Measurements from ENCODE around the gene EMC6.

GRCh38 chr17:3690094-3690715, 21.6 kb downstream of the EMC6 start:
- TF ChIP-seq HDGF (IDR thresholded peaks at IDR 0.05; ENCODE audit: borderline replicate concordance) (no peak), TARDBP (IDR thresholded peaks at IDR 0.05) (no peak), ZNF384 (IDR thresholded peaks at IDR 0.05) (no peak), L3MBTL2 (conservative IDR thresholded peaks at IDR 0.05) (no peak), FOXA1 (IDR thresholded peaks at IDR 0.05) (no peak), FOXK2 (IDR thresholded peaks at IDR 0.05) (no peak)
